Kidney (tissue), 14 donors: ENCODE measurements around the gene BATF3. TPM values are rescaled to one million over a fixed set of nuclear protein-coding genes. Genes with fewer than 3 reads are reported as not detected.

Source experiments
- DNase-seq, 5 donors: peaks; one replicate each; pipeline ENCODE4 v3.0.0-alpha.2; 2013 to 2020
- FAIRE-seq: peaks from 2 replicates; lab custom pipeline; 2012; peaks lifted over from hg19 to GRCh38; lab: Jason Lieb, UNC
- H3K27ac ChIP-seq, 2 donors: one replicate each; pipeline ENCODE4 v1.7.0; 2013; ENCODE audit warnings: low read depth in 2 of 2, low read length in 2 of 2, inconsistent platforms in 1 of 2
- H3K27me3 ChIP-seq: one replicate; pipeline ENCODE4 v1.7.1; 2013; ENCODE audit warnings: low read length, inconsistent platforms; ENCODE audit not compliant: control insufficient read depth, insufficient read depth
- H3K36me3 ChIP-seq, 3 donors: one replicate each; pipeline versions ENCODE4 v1.7.0 to v1.7.1; 2013; ENCODE audit warnings: low read length in 3 of 3, control low read depth in 1 of 3, inconsistent platforms in 1 of 3; ENCODE audit not compliant: insufficient read depth in 3 of 3, control insufficient read depth in 2 of 3
- H3K4me1 ChIP-seq, 3 donors: one replicate each; pipeline versions ENCODE4 v1.7.0 to v1.7.1; 2013; ENCODE audit warnings: low read length in 3 of 3, inconsistent platforms in 1 of 3, low read depth in 1 of 3; ENCODE audit not compliant: control insufficient read depth in 2 of 3, insufficient read depth in 2 of 3
- H3K4me3 ChIP-seq, 3 donors: one replicate each; pipeline versions ENCODE4 v1.7.0 to v1.8.1; 2013; ENCODE audit warnings: low read length in 3 of 3, control low read depth in 1 of 3, inconsistent platforms in 1 of 3
- H3K9ac ChIP-seq, 3 donors: one replicate each; pipeline versions ENCODE4 v1.7.0 to v1.7.1; 2013; ENCODE audit warnings: low read length in 3 of 3, control low read depth in 1 of 3, inconsistent platforms in 1 of 3
- H3K9me3 ChIP-seq, 3 donors: one replicate each; pipeline versions ENCODE4 v1.7.0 to v1.7.1; 2013; ENCODE audit warnings: low read length in 3 of 3, control low read depth in 1 of 3, inconsistent platforms in 1 of 3; ENCODE audit not compliant: control insufficient read depth in 2 of 3, insufficient read depth in 1 of 3
- CTCF ChIP-seq: IDR thresholded peaks from 3 replicates; pipeline ENCODE4 v1.5.1; 2012; ENCODE audit warnings: mild to moderate bottlenecking, moderate library complexity, borderline replicate concordance; ENCODE audit not compliant: insufficient read depth; ENCODE audit errors: extremely low read depth
- intact Hi-C: fragments of 100-400 bp; cut with DNase I; formaldehyde crosslinking; loops from one replicate; pipeline ENCODE4 v1.11.1; 2022
- polyA plus RNA-seq: library from polyadenylated mRNA; stranded (reverse); fragments of 350-450 nt; fragmentation: Illumina TruSeq; extraction: RNeasy Lipid Tissue Mini Kit (QIAGEN cat#74804); gene quantifications from one replicate; pipeline ENCODE4 v1.2.3, GENCODE V29; 2014; ENCODE audit warnings: low read depth, low replicate concordance; ENCODE audit not compliant: insufficient read depth
- total RNA-seq: library from RNA; stranded (reverse); fragmentation: NEBNext Ultra II Directional; extraction: Animal tissue kit (Norgen Biotek cat#: 25700); gene quantifications from one replicate; pipeline ENCODE4 v1.2.1, GENCODE V29; 2021
- donor health status: control.
- donor health status: control.
- donor health status: control.
- donor health status: control.
- donor health status: control.
- donor health status: DM: yes; HTN: yes; CAD: no.
- donor health status: Normal renal cell carcinoma (clear cell type).

Gene BATF3
- total and polyA plus RNA-seq, 2 donors from 2014 or later = 3.3 to 6.5 TPM

DNA sequence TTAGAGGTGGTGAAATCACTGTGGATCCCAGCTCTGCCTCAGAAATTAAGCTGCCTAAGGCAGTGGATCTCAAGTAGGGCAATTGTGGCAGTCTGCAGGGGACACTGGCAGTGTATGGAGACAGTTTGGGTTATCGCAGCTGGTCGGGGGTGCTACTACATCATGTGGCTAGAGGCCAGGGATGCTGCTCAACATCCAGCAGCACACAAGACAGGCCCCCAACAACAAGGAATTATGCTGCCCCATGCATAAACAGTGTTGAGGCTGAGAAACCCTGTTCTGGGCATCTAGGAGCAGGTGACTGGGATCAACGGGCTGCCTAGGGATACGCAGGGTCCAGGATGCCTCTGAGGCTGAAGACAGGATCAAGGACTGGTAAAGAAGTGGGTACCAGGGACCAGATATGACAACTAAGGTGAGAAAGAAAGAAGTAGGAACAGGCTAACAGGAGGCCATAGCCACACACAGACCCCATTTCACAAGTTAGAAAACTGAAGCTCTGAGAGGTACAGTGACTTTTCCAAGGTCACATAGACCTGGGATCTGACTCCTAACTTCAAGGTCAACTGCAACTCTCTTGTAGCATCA, 8.7 kb downstream of the BATF3 start:
- DNase-seq (no peak), FAIRE-seq (no peak)
- intact Hi-C loops = no loop called here
- no peak for TF ChIP-seq CTCF
- Histone ChIP-seq H3K4me3 (no peak overlapping the region), H3K27ac (no peak overlapping the region), H3K4me1 (no peaks in the 10 kb centered on the region), H3K27me3 (no peaks in the 10 kb centered on the region), H3K9ac (no peak overlapping the region), H3K36me3 (no peaks in the 10 kb centered on the region), H3K9me3 (no peaks in the 10 kb centered on the region)

GRCh38 chr1:212689758-212690529, 9.7 kb downstream of the BATF3 start:
- intact Hi-C loops = no loop called here

GRCh38 chr1:212689196-212689725, 10.4 kb downstream of the BATF3 start:
- no peaks in the 10 kb centered on the region for H3K4me1 ChIP-seq
- no peaks in the 10 kb centered on the region for H3K36me3 ChIP-seq
- no peak for DNase-seq
- no peak overlapping the region for H3K4me3 ChIP-seq
- H3K9me3 ChIP-seq = no peaks in the 10 kb centered on the region
- no peaks in the 10 kb centered on the region for H3K27me3 ChIP-seq
- TF ChIP-seq CTCF = no peak
- no peak overlapping the region for H3K27ac ChIP-seq
- no peak overlapping the region for H3K9ac ChIP-seq
- intact Hi-C loops = no loop called here
- FAIRE-seq = no peak

More at GRCh38 chr1:212689758-212690529, 9.7 kb downstream of the BATF3 start:
- H3K9me3 ChIP-seq = no peaks in the 10 kb centered on the region
- no peaks in the 10 kb centered on the region for H3K4me1 ChIP-seq
- no peak for FAIRE-seq
- no peaks in the 10 kb centered on the region for H3K36me3 ChIP-seq
- H3K27me3 ChIP-seq = no peaks in the 10 kb centered on the region
- no peak overlapping the region for H3K4me3 ChIP-seq
- DNase-seq = no peak
- no peak overlapping the region for H3K27ac ChIP-seq
- no peak for TF ChIP-seq CTCF
- no peak overlapping the region for H3K9ac ChIP-seq
